ENCODE data around the gene SLC2A9. TPM values are rescaled to one million over a fixed set of nuclear protein-coding genes. Genes with fewer than 3 reads are reported as not detected.

The SLC2A9 gene
- total and polyA plus RNA-seq, 2 of the 13 experiments (the other 11 are each of a cell fraction or from before 2014, with no cell fraction given) = 36.2 to 42.3 TPM

GRCh38 chr4:10063544-10064300 is 42.4 kb upstream of the SLC2A9 start (continued):
- peak; percentile 30; the same call in 1 of the 2 replicates for TF ChIP-seq TARDBP (CRISPR knock-in tag; IDR thresholded peaks at IDR 0.05)
- TF ChIP-seq ZSCAN20 (CRISPR knock-in tag; IDR thresholded peaks at IDR 0.05; ENCODE audit: borderline replicate concordance) = no peak
- TF ChIP-seq RFXANK (CRISPR knock-in tag; IDR thresholded peaks at IDR 0.05) = no peak
- TF ChIP-seq DPF2 (CRISPR knock-in tag; IDR thresholded peaks at IDR 0.05; ENCODE audit: borderline replicate concordance, low read depth) = no peak
- no peak for TF ChIP-seq ZNF652 (CRISPR knock-in tag; IDR thresholded peaks at IDR 0.05; ENCODE audit: borderline replicate concordance, low read depth)
- TF ChIP-seq ZBTB20 (CRISPR knock-in tag; IDR thresholded peaks at IDR 0.05; ENCODE audit: borderline replicate concordance, low read depth) = no peak
- TF ChIP-seq, protein P1, sequence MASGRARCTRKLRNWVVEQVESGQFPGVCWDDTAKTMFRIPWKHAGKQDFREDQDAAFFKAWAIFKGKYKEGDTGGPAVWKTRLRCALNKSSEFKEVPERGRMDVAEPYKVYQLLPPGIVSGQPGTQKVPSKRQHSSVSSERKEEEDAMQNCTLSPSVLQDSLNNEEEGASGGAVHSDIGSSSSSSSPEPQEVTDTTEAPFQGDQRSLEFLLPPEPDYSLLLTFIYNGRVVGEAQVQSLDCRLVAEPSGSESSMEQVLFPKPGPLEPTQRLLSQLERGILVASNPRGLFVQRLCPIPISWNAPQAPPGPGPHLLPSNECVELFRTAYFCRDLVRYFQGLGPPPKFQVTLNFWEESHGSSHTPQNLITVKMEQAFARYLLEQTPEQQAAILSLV (CRISPR knock-in tag; IDR thresholded peaks at IDR 0.05; ENCODE audit: borderline replicate concordance) = 0 out of 2 replicates have a peak, but pooled peaks have one; percentile 23
- no peak for TF ChIP-seq ZNF264 (CRISPR knock-in tag; IDR thresholded peaks at IDR 0.05)

DNA sequence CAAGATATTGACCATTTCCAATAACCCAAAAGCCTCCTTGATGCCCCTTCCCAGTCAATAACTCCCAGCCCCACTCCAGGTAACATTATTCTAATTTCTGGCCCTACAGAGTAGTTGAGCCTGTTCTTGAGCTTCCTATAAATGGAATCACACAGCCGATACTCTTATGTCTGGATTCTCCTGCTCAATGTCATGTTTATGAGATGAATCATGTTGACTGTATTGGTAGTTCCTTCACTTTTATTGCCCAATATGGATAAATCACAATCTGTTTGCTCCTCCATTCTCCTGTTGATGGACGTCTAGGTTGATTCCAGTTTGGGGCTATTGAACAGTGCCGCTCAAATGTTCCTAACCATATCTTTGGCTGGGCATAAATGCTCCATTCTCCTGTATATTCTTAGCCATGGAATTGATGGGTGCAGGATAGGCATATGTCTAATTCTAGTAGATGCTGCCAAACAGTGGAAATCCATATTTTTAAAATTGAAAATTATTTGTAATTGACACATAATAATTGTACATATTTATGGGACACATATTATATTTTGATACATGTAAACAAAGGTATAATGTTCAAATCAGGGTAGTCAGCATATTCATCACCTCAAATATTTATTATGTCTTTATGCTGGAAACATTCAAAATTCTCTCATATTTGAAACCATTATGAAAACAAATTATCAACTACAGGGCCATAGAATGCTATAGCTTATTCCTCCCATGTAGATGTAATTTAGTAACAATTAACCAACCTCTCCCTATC is 40.5 kb upstream of the SLC2A9 start:
- CTCF ChIA-PET (ENCODE audit: low intra/inter-chr PET ratio, low total read pairs) = no interaction called here
- Histone ChIP-seq H3K4me2 (ENCODE audit: low read depth, low read length) (no peak overlapping the region), H3K9ac (ENCODE audit: insufficient read depth, low read depth, low read length) (no peak overlapping the region), H3K9me3 (ENCODE audit: low read length) (no peaks in the 10 kb centered on the region), H3K27ac (ENCODE audit: extremely low read length, insufficient read depth, low read length) (no peak overlapping the region), H3K27me3 (ENCODE audit: control insufficient read depth in 1 of 2, insufficient read depth in 2 of 2, low read length in 2 of 2) (no peaks in the 10 kb centered on the region), H3K79me2 (ENCODE audit: insufficient read depth, low read length) (no peaks in the 10 kb centered on the region), H2AFZ (ENCODE audit: low read length) (no peak overlapping the region), H3K4me1 (ENCODE audit: insufficient read depth, low read length) (peaks cover 27% of the 10 kb centered on the region), H3K4me3 (replicated peaks in 1 of 3; ENCODE audit: insufficient read depth in 1 of 3, low read depth in 2 of 3, low read length in 3 of 3) (no peak overlapping the region), H3K36me3 (replicated peaks in 1 of 2; ENCODE audit: control insufficient read depth in 1 of 2, insufficient read depth in 2 of 2, low read length in 2 of 2) (no peaks in the 10 kb centered on the region), H4K20me1 (ENCODE audit: insufficient read depth, low read length) (no peaks in the 10 kb centered on the region)
- 97% methylated on average over 3 of the region's 3 CpGs for WGBS (ENCODE audit: low lambda C conversion rate)
- in situ Hi-C loops (cut with HindIII; ENCODE audit: extremely low pct_ligation_motif_present, low pct_unique_long_range_greater_than_20kb) (loop anchor here (5.0 kb wide), 1 partner anchor 300 kb away; no protein-coding TSS in a partner anchor), intact Hi-C loops (cut with micrococcal nuclease; ENCODE audit: unreplicated experiment) (loop anchor here (5.0 kb wide), 1 partner anchor 360 kb away; no protein-coding TSS in a partner anchor)
- DNase-seq (ENCODE audit: low spot score) (no peak), ATAC-seq (no peak), FAIRE-seq (no peak)
- BruUV-seq (replicated peaks) = no TSS peak
- POLR2A ChIA-PET = no interaction called here
- TF ChIP-seq RFXANK (CRISPR knock-in tag; IDR thresholded peaks at IDR 0.05) (no peak), MAFK (conservative IDR thresholded peaks at IDR 0.05 in 1 of 2, IDR thresholded peaks at IDR 0.05 in 1 of 2; ENCODE audit: low read length in 2 of 2) (peak; percentile 31 to 53; a peak in 3 of 4 replicates), ZNF331 (CRISPR knock-in tag; IDR thresholded peaks at IDR 0.05) (no peak), ZNF367 (CRISPR knock-in tag; IDR thresholded peaks at IDR 0.05; ENCODE audit: borderline replicate concordance) (no peak), ZZZ3 (CRISPR knock-in tag; IDR thresholded peaks at IDR 0.05; ENCODE audit: borderline replicate concordance) (no peak), ZBTB43 (CRISPR knock-in tag; conservative IDR thresholded peaks at IDR 0.05) (no peak), HNRNPK (IDR thresholded peaks at IDR 0.05; ENCODE audit: low read depth, low read length, poor library complexity, severe bottlenecking) (no peak), NFE2L2 (IDR thresholded peaks at IDR 0.05; ENCODE audit: low read length) (no peak)

All from HepG2 (cell line).